NK-92 (cell line): Measurements from ENCODE around the gene ZIC4.

Source experiments
- DNase-seq: peaks from one replicate; lab custom pipeline; 2025; ENCODE audit not compliant: unreplicated experiment; lab: John Stamatoyannopoulos, UW

Gene ZIC4

DNA sequence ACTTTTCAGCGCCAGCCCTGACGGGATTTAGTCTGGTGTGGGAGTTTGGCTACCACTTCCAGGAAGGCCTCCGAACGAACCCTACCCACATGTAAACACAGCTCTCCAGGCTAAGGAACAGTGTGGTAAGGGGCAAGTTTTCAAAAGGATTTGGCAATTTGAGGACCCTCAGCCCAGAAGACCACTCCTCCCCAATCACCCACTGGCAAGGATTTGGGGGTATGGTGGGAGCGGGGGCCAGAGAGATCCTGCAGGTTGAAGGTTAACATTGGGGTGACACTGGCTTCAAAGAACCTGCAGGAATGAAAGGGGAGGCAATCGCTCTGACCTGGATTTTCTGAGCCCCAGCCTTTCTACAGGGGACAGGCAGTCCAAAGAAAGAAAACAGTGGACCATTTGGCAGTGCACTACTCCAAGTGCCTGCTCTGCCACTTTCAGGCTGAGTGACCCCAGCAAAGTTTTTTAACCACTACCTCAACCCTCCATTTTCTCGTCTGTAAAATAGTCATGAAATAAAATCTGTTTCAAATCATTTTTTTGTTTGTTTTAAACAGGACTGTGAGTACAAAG lies 34.5 kb downstream of the ZIC4 start:
- no peak for DNase-seq

DNA sequence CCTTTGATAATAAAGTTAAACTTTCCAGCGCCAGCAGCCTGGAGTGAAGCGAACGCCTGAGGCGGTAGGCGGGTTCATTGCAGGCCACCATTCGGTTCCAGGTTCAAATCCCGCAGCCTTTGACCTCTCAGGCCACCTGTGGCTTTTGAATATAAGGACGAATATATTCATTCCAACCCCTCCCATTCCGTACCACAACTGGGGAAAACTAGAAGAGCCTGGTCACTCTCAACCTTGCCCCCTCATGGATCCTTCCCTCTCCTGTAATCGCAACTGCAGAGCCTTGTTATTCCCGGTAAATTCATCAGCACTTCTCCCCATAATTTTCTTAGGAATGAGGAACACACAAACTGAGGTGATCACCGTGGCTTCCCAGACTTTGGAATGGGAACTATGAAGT lies 35.2 kb downstream of the ZIC4 start:
- DNase-seq = no peak

DNA sequence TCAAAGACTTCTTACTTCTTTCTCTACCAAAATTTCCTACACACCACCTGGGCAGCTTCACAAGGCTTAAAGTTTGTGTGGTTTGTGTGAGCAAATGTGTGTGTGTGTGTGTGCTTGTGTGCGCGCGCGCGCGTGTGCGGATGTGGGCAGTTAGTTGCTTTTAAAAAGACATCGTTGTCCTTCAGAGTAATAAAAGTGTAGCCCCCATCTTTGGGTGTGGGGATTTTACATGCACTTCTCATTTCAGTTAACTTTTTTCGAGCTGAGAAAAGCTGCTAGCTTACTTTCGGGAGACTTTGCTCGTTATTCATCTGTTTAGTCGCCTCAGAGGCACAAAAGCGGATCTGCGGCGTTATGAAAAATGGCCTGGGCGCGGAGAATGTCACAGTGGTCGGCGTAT lies 36.0 kb downstream of the ZIC4 start:
- DNase-seq = no peak

DNA sequence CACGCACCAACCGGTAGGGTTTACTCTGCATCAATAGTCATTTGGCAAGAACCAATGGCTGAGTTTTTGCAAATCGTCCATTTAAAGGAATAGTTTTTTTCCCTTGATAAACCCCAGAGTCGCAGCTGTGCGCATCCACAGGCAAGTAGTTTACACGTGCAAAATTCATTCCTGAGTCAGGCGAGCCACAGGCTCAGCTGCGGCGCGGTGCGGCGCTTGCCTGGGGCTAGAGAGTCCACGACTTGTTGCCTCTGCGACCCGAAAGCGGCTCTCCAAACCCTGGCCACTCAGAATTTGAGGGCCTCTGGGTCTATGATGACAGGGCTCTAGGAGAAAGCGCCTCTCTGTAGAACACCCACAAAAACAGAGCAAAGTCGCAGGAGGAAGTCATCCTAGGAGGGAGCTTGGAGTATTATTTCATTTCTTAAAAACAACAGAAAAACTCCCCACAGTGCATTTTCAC lies 36.7 kb downstream of the ZIC4 start:
- DNase-seq = no peak

DNA sequence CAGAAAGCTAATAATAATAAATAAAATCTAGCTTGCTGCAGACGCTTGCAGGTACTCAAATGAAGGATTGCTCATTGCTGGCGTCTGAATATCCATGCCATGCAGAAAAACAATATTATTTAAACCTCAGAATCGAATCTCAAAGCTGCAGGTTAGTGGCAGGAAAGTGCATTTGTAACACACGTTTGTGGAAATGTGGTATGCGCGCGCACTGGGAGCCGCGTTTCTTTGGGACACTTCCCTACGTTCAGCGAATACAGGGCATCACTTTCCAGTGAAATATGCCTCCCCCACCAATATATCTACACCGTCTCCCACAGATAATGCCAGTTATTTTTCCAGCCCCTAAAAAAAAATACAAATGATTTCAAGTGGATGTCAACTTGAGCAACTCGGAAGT lies 37.1 kb downstream of the ZIC4 start:
- no peak for DNase-seq

GRCh38 chr3:147368561-147369221 lies 37.7 kb downstream of the ZIC4 start:
- DNase-seq = no peak

GRCh38 chr3:147368151-147368550 lies 38.2 kb downstream of the ZIC4 start:
- no peak for DNase-seq

DNA sequence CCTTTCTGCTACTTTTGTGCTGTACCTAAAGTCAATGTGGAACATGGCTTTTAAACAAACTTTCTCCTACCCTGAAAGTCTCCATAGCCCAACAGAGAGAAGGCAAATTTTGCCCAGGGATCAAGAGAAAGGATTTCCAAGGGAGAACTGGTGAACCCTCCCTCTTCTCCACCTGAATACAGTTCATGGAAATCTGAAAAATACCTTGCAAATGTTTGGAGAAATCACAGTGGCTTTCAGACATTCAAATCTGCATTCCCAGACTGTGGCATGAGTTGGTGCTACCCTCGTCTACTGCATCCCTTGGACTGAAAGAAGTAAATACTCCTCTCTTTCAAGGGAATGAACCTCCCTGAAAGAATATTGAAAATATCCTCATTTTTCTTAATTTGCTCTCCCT lies 38.7 kb downstream of the ZIC4 start:
- DNase-seq = no peak

DNA sequence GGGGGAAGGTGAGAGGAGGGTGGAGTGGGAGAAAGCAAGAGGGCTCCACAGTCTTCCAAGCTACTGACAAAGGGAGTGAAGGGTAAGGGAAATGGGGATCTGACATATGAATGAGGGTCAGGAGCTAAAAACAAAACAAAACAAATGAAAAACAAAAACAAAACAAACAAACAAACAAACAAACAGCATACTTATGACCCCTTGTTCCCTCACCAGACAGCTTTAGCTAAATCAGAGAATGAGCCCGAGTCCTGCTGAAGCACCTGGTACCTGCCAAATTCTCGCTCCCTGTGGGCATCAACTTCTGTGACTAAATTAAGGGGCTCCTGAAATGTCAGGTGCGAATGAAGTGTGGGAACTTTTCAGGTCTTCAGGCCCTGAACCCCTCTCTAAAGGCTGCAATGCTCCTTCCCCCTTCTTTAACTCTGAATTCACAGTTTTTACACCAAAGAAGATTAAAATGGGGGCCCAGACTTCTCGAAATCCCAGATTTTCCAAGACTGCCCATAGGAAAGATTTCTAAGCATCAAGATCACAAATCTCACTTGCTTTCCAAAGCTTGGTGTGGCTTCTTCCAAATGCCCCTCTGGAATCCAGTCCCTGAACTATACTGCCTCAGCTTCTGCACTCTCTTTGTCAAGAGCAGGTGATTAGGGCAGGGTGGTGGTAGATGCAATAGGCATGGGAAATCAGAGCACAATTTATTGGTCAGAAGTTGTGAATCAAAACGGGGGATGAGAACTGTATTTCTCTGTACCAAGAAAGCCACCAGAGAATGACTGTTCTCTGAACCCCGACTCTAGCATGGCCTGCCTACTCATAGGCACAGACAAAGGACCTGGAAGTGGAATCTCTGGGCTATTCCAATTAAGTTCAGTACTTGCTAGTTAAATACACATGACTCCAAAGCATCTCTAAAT lies 40.9 kb downstream of the ZIC4 start:
- no peak for DNase-seq

- DNase-seq = no peak
These were observed 41.6 kb downstream of the ZIC4 start for GRCh38 chr3:147364771-147365170.

GRCh38 chr3:147361454-147362420 lies 44.6 kb downstream of the ZIC4 start:
- no peak for DNase-seq

- no peak for DNase-seq
These were observed 45.5 kb downstream of the ZIC4 start for GRCh38 chr3:147360646-147361453.

- no peak for DNase-seq
These were observed 46.3 kb downstream of the ZIC4 start for GRCh38 chr3:147360051-147360439.

- DNase-seq = no peak
These were observed 46.9 kb downstream of the ZIC4 start for GRCh38 chr3:147359177-147360050.

DNA sequence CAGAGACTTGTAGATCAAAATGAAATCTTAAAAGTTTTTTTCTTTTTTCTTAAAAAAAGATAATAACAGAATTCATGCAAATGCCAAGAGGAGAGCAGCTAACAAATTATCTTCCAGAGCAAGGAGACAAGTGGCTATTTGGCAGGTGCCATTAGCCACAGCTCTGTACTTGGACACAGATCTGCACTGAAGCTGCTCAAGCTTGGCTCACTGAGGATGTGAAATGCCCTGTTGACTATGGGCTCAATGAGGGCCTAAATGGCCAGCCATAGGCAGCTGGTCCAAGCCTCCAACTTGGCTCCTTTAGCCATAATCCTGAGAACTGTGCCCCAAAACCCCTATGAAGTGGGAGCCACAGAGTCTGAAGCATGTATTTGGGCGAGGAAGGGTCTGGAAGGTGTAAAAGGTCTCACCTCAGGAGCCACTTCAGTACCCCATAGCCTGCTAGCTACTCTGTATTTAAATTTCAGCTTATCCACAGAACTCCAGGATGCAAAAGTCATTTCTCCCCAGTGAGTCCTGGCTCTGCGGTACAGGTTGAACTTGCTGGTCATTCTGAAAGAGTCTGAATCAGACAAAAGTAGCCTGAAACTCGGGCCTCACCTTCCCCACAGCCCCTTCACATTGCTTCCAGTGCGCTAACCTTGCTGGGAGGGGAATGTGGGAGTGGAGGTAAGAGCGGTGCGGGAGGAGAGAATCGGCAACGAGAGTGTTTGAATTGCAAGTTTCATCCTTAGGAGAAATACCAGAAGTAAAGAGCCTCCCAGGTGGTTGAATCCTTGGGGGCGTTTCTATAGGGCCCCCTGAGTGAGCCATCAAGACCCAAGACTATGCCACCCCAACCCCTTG lies 48.0 kb downstream of the ZIC4 start:
- DNase-seq = no peak

DNA sequence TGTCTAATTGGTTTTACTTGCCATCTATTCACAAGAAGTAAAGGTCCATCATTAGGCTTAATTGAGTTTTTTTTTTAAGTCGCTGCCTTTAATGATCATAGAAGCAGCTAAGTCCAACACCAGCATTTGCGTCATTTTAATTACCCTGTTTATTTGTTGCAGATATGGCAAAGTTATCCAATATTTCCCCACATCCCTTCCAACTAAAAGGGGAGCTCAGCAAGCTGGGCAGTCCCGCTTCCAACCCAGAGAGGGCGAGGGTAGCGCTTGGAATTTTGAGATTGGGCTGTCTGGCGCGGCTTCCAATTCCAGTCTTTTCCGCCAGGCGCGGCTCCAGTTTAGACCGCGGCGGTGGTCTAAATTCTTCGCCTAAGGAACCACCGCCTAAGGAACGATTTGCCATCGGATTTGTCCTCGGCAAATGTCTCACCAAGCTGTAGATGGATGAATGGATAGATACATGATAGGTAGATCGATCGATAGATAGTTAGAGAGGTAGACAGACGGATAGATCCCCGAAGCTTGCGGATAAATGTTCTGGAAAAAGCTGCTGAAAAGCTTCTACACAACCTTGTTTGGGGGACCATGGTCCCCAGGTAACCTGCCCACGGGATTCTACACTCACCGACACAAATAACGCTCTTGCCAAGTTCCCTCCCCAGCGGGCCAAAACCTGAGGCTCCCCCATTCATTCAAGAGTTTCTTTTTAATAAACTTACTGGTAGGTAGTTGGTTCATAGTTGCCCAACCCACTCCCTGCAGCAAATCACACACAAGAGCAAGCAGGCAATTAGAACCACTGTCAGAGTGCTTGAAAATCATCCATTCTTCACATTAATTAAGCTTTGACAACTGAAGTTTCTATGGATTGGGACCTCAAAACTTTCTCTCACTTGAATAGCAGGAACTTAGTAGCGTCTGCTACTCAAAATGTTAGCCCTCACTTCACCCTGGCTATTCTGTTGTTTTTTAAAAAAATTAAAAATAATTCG lies 49.1 kb downstream of the ZIC4 start:
- DNase-seq = no peak
